Fibroblast of peridontal ligament (primary cell): ENCODE data around the gene INPP4B.
"Not testable (repeated sequence)": the region's sequence is repeated elsewhere in the genome, so short reads cannot be mapped to it uniquely, and the experiment has no call there.

Experiments used
- DNase-seq: peaks from one replicate; pipeline ENCODE4 v3.0.0-alpha.2; 2010; ENCODE audit errors: extremely low read depth

The INPP4B gene

GRCh38 chr4:142544594-142544993, 301.5 kb downstream of the INPP4B start:
- no peak for DNase-seq

- DNase-seq = no peak
Observed at GRCh38 chr4:142544039-142544438, 302.1 kb downstream of the INPP4B start.

GRCh38 chr4:142540483-142540804, 305.7 kb downstream of the INPP4B start:
- DNase-seq = no peak

- DNase-seq = no peak
Observed at GRCh38 chr4:142539796-142540482, 306.2 kb downstream of the INPP4B start.

- DNase-seq = no peak
Observed at GRCh38 chr4:142535009-142535408, 311.1 kb downstream of the INPP4B start.

GRCh38 chr4:142532054-142532453, 314.0 kb downstream of the INPP4B start:
- DNase-seq = no peak

GRCh38 chr4:142530728-142531127, 315.4 kb downstream of the INPP4B start:
- no peak for DNase-seq

- DNase-seq = no peak
Observed at GRCh38 chr4:142528433-142528832, 317.7 kb downstream of the INPP4B start.

- DNase-seq = no peak
Observed at GRCh38 chr4:142523111-142523510, 323.0 kb downstream of the INPP4B start.

- no peak for DNase-seq
Observed at GRCh38 chr4:142519342-142519741, 326.8 kb downstream of the INPP4B start.

- peak; percentile 32 for DNase-seq
Observed at GRCh38 chr4:142516686-142517526, 329.2 kb downstream of the INPP4B start.

GRCh38 chr4:142512161-142512560, 333.9 kb downstream of the INPP4B start:
- DNase-seq = peak; percentile 6

GRCh38 chr4:142509881-142510280, 336.2 kb downstream of the INPP4B start:
- DNase-seq = no peak

- not testable (repeated sequence) for DNase-seq
Observed at GRCh38 chr4:142509381-142509780, 336.7 kb downstream of the INPP4B start.

GRCh38 chr4:142500966-142501365, 345.1 kb downstream of the INPP4B start:
- no peak for DNase-seq

- DNase-seq = no peak
Observed at GRCh38 chr4:142497606-142498005, 348.5 kb downstream of the INPP4B start.

- peak; percentile 30 for DNase-seq
Observed at GRCh38 chr4:142493255-142494110, 352.6 kb downstream of the INPP4B start.

GRCh38 chr4:142485452-142485851, 360.6 kb downstream of the INPP4B start:
- no peak for DNase-seq

GRCh38 chr4:142480244-142480643, 365.9 kb downstream of the INPP4B start:
- no peak for DNase-seq

- DNase-seq = peak; percentile 51
Observed at GRCh38 chr4:142475663-142476062, 370.4 kb downstream of the INPP4B start.

- DNase-seq = no peak
Observed at GRCh38 chr4:142474398-142475087, 371.6 kb downstream of the INPP4B start.

GRCh38 chr4:142473960-142474338, 372.2 kb downstream of the INPP4B start:
- DNase-seq = no peak
